Breast epithelium (tissue), 3 donors: ENCODE measurements around the gene SYNE2.

Source experiments
- CTCF ChIP-seq, 3 donors: fragments of 450-650 bp; IDR thresholded peaks; one replicate each; pipeline ENCODE4 v1.5.1; 2016 to 2017; ENCODE audit warnings: antibody characterized with exemption in 3 of 3, mild to moderate bottlenecking in 3 of 3, moderate library complexity in 3 of 3
- POLR2A ChIP-seq: fragments of 450-650 bp; IDR thresholded peaks from one replicate; pipeline ENCODE4 v1.6.1; 2016; ENCODE audit warnings: antibody characterized with exemption, mild to moderate bottlenecking, moderate library complexity

GRCh38 chr14:64119980-64120379 lies 267.2 kb downstream of the SYNE2 start:
- TF ChIP-seq CTCF (IDR thresholded peaks at IDR 0.05) (no peak), POLR2A (no peak)
